WTC11 (cell line): ENCODE data around the gene TM9SF4. TPM values are rescaled to one million over a fixed set of nuclear protein-coding genes. Genes with fewer than 3 reads are reported as not detected.
"Not testable (repeated sequence)": the region's sequence is repeated elsewhere in the genome, so short reads cannot be mapped to it uniquely, and the experiment has no call there.

ENCODE experiments used
- ATAC-seq: fragments of 200-7000 bp; cut with Tn5 transposase; 2 replicates; pipeline ENCODE4 v1.10.0; 2021; ENCODE audit warnings: mild to moderate bottlenecking, moderate library complexity
- CTCF ChIA-PET: fragments of 300-600 bp; sonication (Branson Sonifier 250); formaldehyde crosslinking; loops from one replicate; lab custom pipeline; 2021; ENCODE audit warnings: antibody characterized with exemption; lab: Charles Lee
- POLR2A ChIA-PET: fragments of 350-600 bp; sonication (Branson Sonifier 250); formaldehyde crosslinking; loops from one replicate; lab custom pipeline; 2021; ENCODE audit warnings: antibody characterized with exemption; lab: Charles Lee
- DNase-seq: peaks from one replicate; pipeline ENCODE4 v3.0.0; 2021; ENCODE audit warnings: low spot score
- H3K27ac Mint-ChIP-seq: 2 replicates; pipeline ENCODE4 v1.8.0; 2021; ENCODE audit warnings: mixed read lengths
- H3K27me3 Mint-ChIP-seq: 2 replicates; pipeline ENCODE4 v1.8.0; 2021; ENCODE audit warnings: low read depth, mild to moderate bottlenecking, moderate library complexity, mixed read lengths
- H3K36me3 Mint-ChIP-seq: 2 replicates; pipeline ENCODE4 v1.8.0; 2021; ENCODE audit warnings: mixed read lengths
- H3K4me1 Mint-ChIP-seq: 2 replicates; pipeline ENCODE4 v1.8.0; 2022; ENCODE audit warnings: mixed read lengths
- H3K4me3 Mint-ChIP-seq: 2 replicates; pipeline ENCODE4 v1.8.0; 2021; ENCODE audit warnings: mild to moderate bottlenecking, moderate library complexity, mixed read lengths
- H3K9me3 Mint-ChIP-seq: 2 replicates; pipeline ENCODE4 v1.8.0; 2021; ENCODE audit warnings: mixed read lengths
- CBFB ChIP-seq: sonication (generic); formaldehyde crosslinking; IDR thresholded peaks from 2 replicates; pipeline ENCODE4 v1.8.1; 2022; ENCODE audit warnings: mild to moderate bottlenecking, low read depth, missing genetic modification reagents
- EMX1 ChIP-seq: fragments of 250-450 bp; sonication (Bioruptor Pico); IDR thresholded peaks from 2 replicates; pipeline ENCODE4 v1.8.0; 2021; ENCODE audit warnings: mild to moderate bottlenecking
- ETV6 ChIP-seq: sonication (generic); formaldehyde crosslinking; IDR thresholded peaks from 2 replicates; pipeline ENCODE4 v1.8.1; 2022; ENCODE audit warnings: mild to moderate bottlenecking, missing genetic modification reagents
- JUN ChIP-seq: sonication (generic); formaldehyde crosslinking; IDR thresholded peaks from 2 replicates; pipeline ENCODE4 v1.8.0; 2023; ENCODE audit warnings: mild to moderate bottlenecking, missing genetic modification reagents
- NR1H2 ChIP-seq: sonication (generic); formaldehyde crosslinking; IDR thresholded peaks from 2 replicates; pipeline ENCODE4 v1.9.0; 2021; ENCODE audit warnings: mild to moderate bottlenecking, moderate library complexity, missing genetic modification reagents
- NR2C2 ChIP-seq: sonication (generic); formaldehyde crosslinking; IDR thresholded peaks from 2 replicates; pipeline ENCODE4 v1.8.0; 2022; ENCODE audit warnings: mild to moderate bottlenecking, missing genetic modification reagents
- OVOL2 ChIP-seq: fragments of 250-450 bp; sonication (Bioruptor Pico); IDR thresholded peaks from 2 replicates; pipeline ENCODE4 v1.9.0; 2021; ENCODE audit warnings: mild to moderate bottlenecking, borderline replicate concordance
- PRRX2 ChIP-seq: fragments of 250-450 bp; sonication (Bioruptor Pico); IDR thresholded peaks from 2 replicates; pipeline ENCODE4 v1.8.0; 2021; ENCODE audit warnings: mild to moderate bottlenecking
- RELA ChIP-seq: sonication (generic); formaldehyde crosslinking; IDR thresholded peaks from 2 replicates; pipeline ENCODE4 v1.8.1; 2022; ENCODE audit warnings: missing genetic modification reagents, mild to moderate bottlenecking, borderline replicate concordance
- RORB ChIP-seq: fragments of 250-450 bp; sonication (Bioruptor Pico); IDR thresholded peaks from 2 replicates; pipeline ENCODE4 v1.9.0; 2021; ENCODE audit warnings: mild to moderate bottlenecking
- SMAD4 ChIP-seq: sonication (generic); formaldehyde crosslinking; IDR thresholded peaks from 2 replicates; pipeline ENCODE4 v1.8.0; 2022; ENCODE audit warnings: mild to moderate bottlenecking, missing genetic modification reagents
- TP53 ChIP-seq: sonication (generic); formaldehyde crosslinking; IDR thresholded peaks from 2 replicates; pipeline ENCODE4 v1.8.1; 2023; ENCODE audit warnings: mild to moderate bottlenecking, missing genetic modification reagents
- ZNF138 ChIP-seq: sonication (generic); formaldehyde crosslinking; conservative IDR thresholded peaks from 2 replicates; pipeline ENCODE4 v1.8.1; 2022; ENCODE audit warnings: mild to moderate bottlenecking, moderate library complexity, missing genetic modification reagents
- ZNF219 ChIP-seq: sonication (generic); formaldehyde crosslinking; IDR thresholded peaks from 2 replicates; pipeline ENCODE4 v1.8.0; 2023; ENCODE audit warnings: missing genetic modification reagents, mild to moderate bottlenecking, borderline replicate concordance
- ZNF263 ChIP-seq: sonication (generic); formaldehyde crosslinking; IDR thresholded peaks from 2 replicates; pipeline ENCODE4 v1.8.1; 2022; ENCODE audit warnings: low read depth, mild to moderate bottlenecking, moderate library complexity, missing genetic modification reagents
- total RNA-seq: library from RNA; stranded (reverse); gene quantifications from 3 replicates; pipeline ENCODE4 v1.2.3, GENCODE V29; 2021
- TF ChIP-seq, protein P1 (sequence below): sonication (generic); formaldehyde crosslinking; IDR thresholded peaks from 2 replicates; pipeline ENCODE4 v1.8.1; 2023; ENCODE audit warnings: mild to moderate bottlenecking, missing genetic modification reagents, moderate library complexity
- TF ChIP-seq, protein P2 (sequence below): fragments of 250-450 bp; sonication (Bioruptor Pico); IDR thresholded peaks from 2 replicates; pipeline ENCODE4 v2.1.2; 2022; ENCODE audit warnings: mild to moderate bottlenecking, moderate library complexity
- TF ChIP-seq, protein P3 (sequence below): fragments of 250-450 bp; sonication (Bioruptor Pico); conservative IDR thresholded peaks from 2 replicates; pipeline ENCODE4 v1.9.0; 2021; ENCODE audit warnings: mild to moderate bottlenecking
- TF ChIP-seq, protein P4 (sequence below): sonication (generic); formaldehyde crosslinking; IDR thresholded peaks from 2 replicates; pipeline ENCODE4 v1.8.0; 2023; ENCODE audit warnings: missing genetic modification reagents

TM9SF4 gene
- total RNA-seq, 1 experiment from 2014 or later, result 44.8 TPM

DNA sequence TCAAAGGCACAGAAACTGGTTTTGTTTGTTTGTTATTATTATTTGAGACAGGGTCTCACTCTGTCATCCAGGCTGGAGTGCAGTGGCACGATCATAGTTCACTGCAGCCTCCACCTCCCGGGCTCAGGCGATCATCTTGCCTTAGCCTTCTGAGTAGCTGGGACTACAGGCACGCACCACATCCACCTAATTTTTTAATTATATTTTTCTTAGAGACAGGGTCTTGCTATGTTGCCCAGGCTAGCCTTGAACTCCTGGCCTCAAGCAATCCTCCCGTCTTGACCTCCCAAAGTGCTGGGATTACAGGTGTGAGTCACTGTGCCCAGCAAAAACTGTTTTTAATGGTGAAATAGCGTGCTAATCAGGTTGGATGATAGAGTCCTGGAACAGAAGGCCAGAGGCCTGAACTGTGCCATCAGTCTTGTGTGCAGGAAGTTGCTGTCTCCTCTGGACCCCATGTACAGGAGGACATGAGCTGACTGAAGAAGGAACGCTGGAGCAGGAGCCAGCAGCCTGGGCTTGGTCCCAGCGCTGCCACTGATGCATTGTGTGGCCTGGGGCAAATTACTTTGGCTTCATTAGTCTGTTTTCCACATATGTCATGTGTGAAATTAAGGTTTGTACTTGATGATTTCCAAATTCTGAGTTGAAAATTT is 4.9 kb downstream of the TM9SF4 start:
- Mint-ChIP-seq H3K27me3 (no peaks in the 10 kb centered on the region), H3K4me1 (peaks cover 23% of the 10 kb centered on the region), H3K4me3 (no peak overlapping the region), H3K27ac (peak overlapping the region; percentile 58; the same call in 1 of the 2 replicates), H3K9me3 (no peaks in the 10 kb centered on the region), H3K36me3 (peaks cover 5% of the 10 kb centered on the region)
- ATAC-seq, result no peak
- TF ChIP-seq OVOL2 (no peak), ZNF219 (CRISPR knock-in tag) (no peak), CBFB (CRISPR knock-in tag) (no peak), NR1H2 (CRISPR knock-in tag) (no peak), NR2C2 (CRISPR knock-in tag) (no peak), ZNF138 (CRISPR knock-in tag) (no peak), PRRX2 (CRISPR knock-in tag) (no peak), SMAD4 (CRISPR knock-in tag) (no peak), ETV6 (CRISPR knock-in tag) (no peak), ZNF263 (CRISPR knock-in tag) (no peak), TP53 (CRISPR knock-in tag) (no peak), EMX1 (CRISPR knock-in tag) (no peak)
- TF ChIP-seq, protein P1, sequence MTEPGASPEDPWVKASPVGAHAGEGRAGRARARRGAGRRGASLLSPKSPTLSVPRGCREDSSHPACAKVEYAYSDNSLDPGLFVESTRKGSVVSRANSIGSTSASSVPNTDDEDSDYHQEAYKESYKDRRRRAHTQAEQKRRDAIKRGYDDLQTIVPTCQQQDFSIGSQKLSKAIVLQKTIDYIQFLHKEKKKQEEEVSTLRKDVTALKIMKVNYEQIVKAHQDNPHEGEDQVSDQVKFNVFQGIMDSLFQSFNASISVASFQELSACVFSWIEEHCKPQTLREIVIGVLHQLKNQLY (CRISPR knock-in tag), result no peak
- TF ChIP-seq, protein P2, sequence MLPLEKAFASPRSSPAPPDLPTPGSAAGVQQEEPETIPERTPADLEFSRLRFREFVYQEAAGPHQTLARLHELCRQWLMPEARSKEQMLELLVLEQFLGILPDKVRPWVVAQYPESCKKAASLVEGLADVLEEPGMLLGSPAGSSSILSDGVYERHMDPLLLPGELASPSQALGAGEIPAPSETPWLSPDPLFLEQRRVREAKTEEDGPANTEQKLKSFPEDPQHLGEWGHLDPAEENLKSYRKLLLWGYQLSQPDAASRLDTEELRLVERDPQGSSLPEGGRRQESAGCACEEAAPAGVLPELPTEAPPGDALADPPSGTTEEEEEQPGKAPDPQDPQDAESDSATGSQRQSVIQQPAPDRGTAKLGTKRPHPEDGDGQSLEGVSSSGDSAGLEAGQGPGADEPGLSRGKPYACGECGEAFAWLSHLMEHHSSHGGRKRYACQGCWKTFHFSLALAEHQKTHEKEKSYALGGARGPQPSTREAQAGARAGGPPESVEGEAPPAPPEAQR (CRISPR knock-in tag), result no peak
- no peak for DNase-seq
- ChIA-PET POLR2A (no interaction called here), CTCF (no interaction called here)

DNA sequence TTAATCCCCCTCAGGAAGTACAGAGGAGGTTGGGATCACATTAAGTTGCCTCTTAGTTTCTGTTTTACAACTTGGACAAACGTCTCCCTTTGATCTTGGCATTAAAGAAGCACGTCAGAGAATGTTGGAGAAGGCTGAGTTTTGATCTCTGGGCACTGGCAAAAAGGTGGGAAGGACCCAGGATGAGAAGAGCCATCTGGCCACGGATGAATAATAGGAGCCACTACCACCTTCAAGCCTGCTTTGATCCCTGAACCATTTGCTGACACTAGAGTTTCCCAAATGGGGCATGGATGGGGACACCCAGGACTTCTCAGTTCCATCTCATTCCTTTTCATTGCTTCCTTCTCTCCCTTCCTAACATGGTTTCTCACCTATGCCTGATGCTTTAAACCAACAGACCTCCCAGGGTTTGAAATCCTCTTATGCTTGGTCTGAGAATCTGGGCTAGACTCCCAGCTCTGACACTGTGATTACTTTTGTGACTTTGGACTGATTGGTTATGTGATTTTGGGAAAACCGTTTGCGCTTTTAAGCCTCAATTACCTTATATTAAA is 5.8 kb downstream of the TM9SF4 start:
- ATAC-seq, result no peak
- H3K27ac Mint-ChIP-seq, result peak overlapping the region; percentile 58; the same call in 1 of the 2 replicates

DNA sequence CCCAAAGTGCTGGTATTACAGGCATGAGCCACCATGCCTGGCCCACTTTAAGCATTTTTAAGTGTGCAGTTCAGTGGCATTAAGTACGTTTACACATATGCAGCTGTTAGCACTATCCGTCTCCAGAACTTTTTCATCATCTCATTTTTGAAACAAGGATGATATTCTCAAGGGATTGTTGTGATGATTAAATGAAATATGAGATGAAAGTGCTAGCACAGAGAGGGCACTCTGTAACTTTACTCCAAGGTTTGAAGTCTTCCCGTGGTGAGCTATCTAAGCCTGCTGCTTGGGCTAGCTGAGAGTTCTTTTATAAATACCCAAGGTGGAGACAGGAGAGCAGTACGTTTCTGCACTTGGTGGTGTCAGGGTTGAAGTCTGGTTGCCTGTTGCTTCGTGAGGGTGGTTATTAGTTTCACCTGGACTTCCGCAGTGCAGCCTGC is 6.6 kb downstream of the TM9SF4 start:
- ChIA-PET POLR2A (no interaction called here), CTCF (interaction anchor here (0.6 to 1.3 kb wide), 5 partner anchors 23 to 351 kb away, joined by 3 to 5 read pairs (median 3); no protein-coding TSS in a partner anchor)
- peak overlapping the region; percentile 74 for H3K27ac Mint-ChIP-seq
- no peak for DNase-seq
- H3K36me3 Mint-ChIP-seq, result peaks cover 5% of the 10 kb centered on the region
- H3K27me3 Mint-ChIP-seq, result no peaks in the 10 kb centered on the region
- ATAC-seq, result no peak
- no peak overlapping the region for H3K4me3 Mint-ChIP-seq
- peaks cover 15% of the 10 kb centered on the region for H3K4me1 Mint-ChIP-seq
- H3K9me3 Mint-ChIP-seq, result no peaks in the 10 kb centered on the region
- TF ChIP-seq, protein P3, sequence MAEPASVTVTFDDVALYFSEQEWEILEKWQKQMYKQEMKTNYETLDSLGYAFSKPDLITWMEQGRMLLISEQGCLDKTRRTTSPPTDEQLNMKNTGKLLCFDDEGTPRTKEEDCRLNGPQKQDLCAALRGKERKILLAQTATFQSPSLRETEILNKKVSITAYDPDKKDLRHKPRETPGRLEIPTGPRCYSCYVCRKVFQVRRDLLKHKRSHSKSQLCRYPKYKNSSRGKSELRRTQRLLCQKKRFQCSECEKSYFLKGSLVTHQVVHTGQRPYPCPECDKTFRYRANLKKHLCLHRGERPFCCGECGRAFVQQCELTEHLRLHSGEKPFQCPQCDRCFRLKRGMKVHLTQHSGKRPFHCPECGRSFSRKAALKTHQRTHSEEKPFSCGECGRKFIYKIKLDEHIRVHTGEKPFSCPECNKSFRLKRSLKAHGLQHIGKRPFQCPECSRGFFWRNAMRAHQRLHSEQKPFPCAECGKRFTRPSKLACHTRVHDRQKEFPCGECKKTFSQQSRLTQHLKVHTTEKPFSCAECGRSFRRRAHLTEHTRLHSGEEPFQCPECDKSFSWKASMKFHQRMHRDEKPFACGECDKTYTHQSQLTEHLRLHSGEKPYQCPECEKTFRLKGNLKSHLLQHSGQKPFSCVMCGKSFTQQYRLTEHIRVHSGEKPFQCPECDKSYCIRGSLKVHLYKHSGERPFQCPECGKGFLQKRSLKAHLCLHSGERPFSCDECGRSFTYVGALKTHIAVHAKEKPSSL (CRISPR knock-in tag), result no peak
- TF ChIP-seq JUN (CRISPR knock-in tag), result no peak

More for the DNA sequence above, 5.8 kb downstream of the TM9SF4 start:
- no peaks in the 10 kb centered on the region for H3K27me3 Mint-ChIP-seq
- peaks cover 5% of the 10 kb centered on the region for H3K36me3 Mint-ChIP-seq
- no peak for TF ChIP-seq RELA
- TF ChIP-seq, protein P4, sequence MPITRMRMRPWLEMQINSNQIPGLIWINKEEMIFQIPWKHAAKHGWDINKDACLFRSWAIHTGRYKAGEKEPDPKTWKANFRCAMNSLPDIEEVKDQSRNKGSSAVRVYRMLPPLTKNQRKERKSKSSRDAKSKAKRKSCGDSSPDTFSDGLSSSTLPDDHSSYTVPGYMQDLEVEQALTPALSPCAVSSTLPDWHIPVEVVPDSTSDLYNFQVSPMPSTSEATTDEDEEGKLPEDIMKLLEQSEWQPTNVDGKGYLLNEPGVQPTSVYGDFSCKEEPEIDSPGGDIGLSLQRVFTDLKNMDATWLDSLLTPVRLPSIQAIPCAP (CRISPR knock-in tag), result no peak
- no peak for TF ChIP-seq RORB (CRISPR knock-in tag)
- peaks cover 22% of the 10 kb centered on the region for H3K4me1 Mint-ChIP-seq
- DNase-seq, result no peak
- CTCF ChIA-PET, result interaction anchor here (0.6 kb wide), 1 partner anchor 80 kb away, joined by 3 read pairs; no protein-coding TSS in a partner anchor
- H3K9me3 Mint-ChIP-seq, result no peaks in the 10 kb centered on the region
- no peak overlapping the region for H3K4me3 Mint-ChIP-seq
- POLR2A ChIA-PET, result no interaction called here

DNA sequence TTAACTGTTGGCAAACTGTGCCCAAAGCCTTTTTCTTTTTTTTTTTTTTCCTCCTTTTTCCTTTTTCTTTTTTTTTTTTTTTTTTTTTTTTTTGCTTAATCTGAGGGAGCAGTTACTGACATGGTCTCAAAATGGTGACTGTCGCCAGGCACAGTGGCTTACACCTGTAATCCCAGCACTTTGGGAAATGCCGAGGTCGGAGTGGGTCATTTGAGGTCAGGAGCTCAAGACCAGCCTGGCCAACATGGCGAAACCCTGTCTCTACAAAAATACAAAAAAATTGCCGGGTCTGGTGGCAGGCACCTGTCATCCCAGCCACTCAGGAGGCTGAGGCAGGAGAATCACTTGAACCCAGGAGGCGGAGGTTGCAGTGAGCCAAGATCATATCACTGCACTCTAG is 7.3 kb downstream of the TM9SF4 start:
- ATAC-seq, POLR2A ChIA-PET, H3K4me3 Mint-ChIP-seq, H3K27ac Mint-ChIP-seq, H3K36me3 Mint-ChIP-seq, H3K27me3 Mint-ChIP-seq, DNase-seq, H3K9me3 Mint-ChIP-seq: not testable (repeated sequence)
- CTCF ChIA-PET, result interaction anchor here (0.6 to 1.3 kb wide), 6 partner anchors 24 to 430 kb away, joined by 3 to 5 read pairs (median 3); no protein-coding TSS in a partner anchor
- peaks cover 15% of the 10 kb centered on the region for H3K4me1 Mint-ChIP-seq

DNA sequence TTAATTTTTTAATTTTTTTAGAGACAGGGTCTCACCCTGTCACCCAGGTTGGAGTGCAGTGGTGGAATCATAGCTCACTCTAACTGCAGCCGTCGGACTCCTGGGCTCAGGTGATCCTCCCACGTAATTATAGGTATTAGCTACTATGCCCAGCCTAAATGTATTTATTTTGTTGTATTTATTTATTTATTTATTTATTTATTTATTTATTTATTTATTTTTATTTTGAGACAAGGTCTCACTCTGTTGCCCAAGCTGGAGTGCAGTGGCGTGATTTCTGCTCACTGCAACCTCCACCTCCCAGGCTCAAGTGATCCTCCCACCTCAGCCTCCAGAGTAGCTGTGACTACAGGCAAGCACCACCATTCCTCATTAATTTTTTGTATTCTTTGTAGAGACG is 8.9 kb downstream of the TM9SF4 start:
- H3K27me3 Mint-ChIP-seq, result not testable (repeated sequence)

More for the DNA sequence above, 8.9 kb downstream of the TM9SF4 start:
- H3K27ac Mint-ChIP-seq, CTCF ChIA-PET, ATAC-seq, H3K9me3 Mint-ChIP-seq, H3K4me3 Mint-ChIP-seq, DNase-seq, POLR2A ChIA-PET: not testable (repeated sequence)
- peaks cover 10% of the 10 kb centered on the region for H3K36me3 Mint-ChIP-seq
- peaks cover 15% of the 10 kb centered on the region for H3K4me1 Mint-ChIP-seq
